DMS153 treated with DMSO at 0.1 percent for 48 hours (cell line): Measurements from ENCODE around the gene ARFIP2.
"Not testable (repeated sequence)": the region's sequence is repeated elsewhere in the genome, so short reads cannot be mapped to it uniquely, and the experiment has no call there.

Source experiments
- DNase-seq: peaks from one replicate; lab custom pipeline; 2025; ENCODE audit not compliant: unreplicated experiment; lab: John Stamatoyannopoulos, UW

The ARFIP2 gene, protein sequence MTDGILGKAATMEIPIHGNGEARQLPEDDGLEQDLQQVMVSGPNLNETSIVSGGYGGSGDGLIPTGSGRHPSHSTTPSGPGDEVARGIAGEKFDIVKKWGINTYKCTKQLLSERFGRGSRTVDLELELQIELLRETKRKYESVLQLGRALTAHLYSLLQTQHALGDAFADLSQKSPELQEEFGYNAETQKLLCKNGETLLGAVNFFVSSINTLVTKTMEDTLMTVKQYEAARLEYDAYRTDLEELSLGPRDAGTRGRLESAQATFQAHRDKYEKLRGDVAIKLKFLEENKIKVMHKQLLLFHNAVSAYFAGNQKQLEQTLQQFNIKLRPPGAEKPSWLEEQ

DNA sequence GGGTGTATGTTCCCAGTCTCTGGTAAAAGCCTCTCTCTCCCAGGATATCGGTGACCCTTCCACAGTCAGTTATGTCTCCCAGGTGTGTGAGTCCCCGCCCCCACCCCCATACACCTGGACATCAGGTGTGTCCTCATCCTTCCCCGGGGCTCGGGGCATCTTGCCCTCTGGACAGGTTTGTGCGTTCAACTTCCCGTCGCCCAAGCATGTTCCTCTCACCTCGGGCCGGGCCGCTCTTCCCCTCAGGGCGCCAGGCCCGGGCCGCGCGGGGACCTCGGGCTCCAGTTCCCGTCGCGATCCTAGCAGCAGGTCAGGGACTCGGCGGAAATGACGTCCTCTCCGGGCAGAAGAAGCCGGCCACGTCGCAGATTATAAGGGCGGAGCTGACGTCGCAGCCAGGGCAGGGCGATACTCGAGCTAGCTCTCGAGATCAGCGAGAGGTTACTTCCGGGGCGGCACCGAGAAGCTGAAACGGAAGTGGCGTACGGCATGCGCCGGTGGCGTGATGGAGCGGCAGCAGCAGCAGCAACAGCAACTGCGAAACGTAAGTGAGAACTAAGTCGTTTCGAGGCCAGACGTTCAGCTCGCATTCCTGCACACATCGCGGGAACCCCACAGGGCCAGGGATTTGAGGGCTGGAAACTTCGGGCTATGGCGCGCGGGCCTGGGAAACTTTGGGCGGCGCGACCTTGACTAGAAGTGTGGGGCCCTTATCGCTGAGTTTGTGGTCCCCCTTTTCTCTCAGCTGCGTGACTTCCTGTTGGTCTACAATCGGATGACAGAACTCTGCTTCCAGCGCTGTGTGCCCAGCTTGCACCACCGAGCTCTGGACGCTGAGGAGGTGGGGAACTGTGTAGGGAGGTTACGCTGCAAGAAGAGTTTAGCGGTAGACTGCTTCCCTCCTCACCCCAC, at the start of gene ARFIP2, which contains the start of gene TIMM10B:
ARFIP2 (minus strand) TSS at position 320 of the 912 bp plus-strand sequence. CDS start 910 bp downstream, outside the sequence.
TIMM10B (plus strand) TSS at position 490 of the 912 bp plus-strand sequence; CDS start at position 506, 16 bp downstream.
- DNase-seq: peak; percentile 87

DNA sequence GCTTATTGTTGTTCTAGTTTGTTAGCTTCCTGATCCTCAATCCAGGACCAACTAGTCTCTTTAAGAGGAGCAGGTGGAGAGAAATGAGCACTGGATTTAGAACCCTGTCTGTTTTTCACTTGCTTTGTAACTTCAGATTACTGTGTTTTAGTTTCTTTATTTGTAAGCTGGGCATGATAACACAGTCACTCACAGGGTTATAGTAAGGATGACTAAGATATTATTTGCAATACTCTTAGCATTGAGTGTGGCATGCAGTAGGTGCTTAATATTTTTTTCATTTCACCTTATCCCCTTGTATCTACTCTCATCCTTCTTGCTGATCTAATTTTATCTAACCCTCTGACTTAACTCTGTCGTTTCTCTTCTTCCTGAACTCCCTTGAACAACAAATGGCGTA, 49.7 kb upstream of the ARFIP2 start:
- DNase-seq: no peak

DNA sequence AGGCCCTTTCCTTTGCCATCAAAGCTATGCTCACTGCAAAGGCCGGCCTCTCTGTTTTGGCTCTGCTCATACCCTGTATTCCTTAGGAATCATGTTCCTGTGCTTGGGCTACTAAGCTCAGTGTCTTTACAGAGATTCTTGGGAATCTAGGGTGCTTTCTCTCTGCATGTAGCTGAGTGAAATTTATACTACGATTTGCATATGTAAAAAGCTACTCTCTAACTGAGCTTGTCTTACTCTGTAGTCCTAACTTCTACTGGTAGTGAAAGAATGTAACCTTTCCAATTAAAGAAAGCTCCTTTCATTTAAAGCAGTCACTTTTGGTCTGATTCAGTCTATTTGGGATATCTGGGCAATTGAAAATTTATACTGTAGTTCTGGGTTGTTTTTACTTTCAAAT, 48.1 kb upstream of the ARFIP2 start:
- no peak for DNase-seq

DNA sequence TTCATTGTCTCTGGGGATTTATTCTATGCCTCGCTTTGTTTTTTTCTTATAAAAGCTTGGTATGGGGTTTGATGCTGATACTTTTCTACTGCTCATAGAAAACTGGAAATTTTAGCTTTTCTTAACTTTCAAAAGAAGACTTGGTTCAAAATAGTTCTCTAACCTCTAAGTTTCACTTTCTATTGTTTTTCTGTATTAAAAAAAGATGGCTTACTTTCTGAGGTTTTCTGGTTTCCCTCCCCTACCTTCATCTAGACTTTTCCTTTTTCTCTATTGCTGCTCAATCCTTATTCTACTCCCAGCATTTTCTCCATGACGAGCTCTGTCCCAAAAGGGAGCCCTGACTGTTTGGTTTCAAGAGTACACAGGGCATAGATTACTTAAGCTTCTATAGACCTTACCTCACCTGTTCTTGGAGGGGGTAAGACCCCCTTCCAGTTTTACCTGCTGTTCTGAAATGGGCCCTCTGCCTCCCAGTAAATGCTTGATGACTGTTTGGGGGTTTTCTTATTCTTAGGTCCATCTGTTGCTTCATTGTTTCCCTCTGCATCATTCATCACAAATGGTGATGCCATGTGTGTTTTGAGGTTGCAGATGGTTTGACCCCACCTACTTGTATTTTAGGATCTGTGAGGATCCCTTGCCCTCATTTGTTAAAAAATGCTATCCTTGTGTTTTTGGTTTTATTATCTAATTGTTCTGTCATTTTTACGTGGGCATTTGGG, 45.4 kb upstream of the ARFIP2 start:
- DNase-seq: no peak

DNA sequence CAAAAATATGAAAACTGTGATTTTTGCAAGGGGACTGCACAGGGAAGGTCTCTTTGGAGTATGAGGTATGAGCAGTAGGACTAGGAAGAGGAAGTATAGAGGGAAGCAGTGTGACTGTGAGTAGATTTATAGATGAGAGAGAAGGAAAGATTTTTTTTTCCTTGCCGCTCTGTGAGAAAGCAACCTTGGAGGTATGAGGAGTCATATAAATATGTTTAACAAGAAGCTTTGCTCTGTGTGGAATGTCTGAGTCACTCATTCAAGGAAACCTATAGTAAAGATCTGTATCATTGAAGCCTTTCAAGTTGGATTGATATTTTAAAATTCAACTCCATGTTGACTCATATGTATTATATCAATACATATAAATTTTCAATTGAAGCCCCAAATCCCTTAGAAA, 42.1 kb upstream of the ARFIP2 start:
- DNase-seq: no peak

DNA sequence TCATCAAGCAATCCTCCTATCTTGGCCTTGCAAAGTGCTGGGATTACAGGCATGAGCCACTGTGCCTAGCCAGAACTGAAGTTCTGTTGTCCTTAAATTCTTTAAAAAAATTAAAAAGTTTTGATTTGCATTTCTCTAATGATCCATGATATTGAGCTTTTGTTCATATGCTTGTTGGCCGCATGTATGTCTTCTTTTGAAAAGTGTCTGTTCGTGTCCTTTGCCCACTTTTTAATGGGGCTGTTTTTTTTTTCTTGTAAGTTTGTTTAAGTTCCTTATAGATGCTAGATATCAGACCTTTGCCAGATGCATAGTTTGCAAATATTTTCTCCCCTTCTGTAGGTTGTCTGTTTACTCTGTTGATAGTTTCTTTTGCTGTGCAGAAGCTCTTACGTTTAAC, 40.8 kb upstream of the ARFIP2 start:
- not testable (repeated sequence) for DNase-seq

DNA sequence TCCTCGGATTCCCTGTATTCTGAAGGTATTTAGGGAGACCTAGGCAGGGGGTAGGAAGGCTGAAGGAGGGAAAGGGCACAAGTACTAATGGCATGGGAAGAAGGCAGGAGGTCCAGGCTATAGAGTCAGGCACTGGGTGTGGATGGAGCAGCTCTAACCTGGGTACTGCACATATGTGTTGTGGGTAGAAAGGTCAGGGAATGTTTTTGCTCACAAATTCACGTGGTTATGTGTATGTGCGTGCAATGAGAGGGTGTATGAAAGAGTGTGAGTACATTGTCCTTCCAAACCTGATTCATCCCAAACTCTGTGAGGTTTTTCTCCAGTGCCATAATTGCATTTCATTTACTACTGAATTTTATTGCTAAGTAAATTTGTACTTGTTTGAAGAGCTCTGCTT, 39.1 kb upstream of the ARFIP2 start:
- no peak for DNase-seq

DNA sequence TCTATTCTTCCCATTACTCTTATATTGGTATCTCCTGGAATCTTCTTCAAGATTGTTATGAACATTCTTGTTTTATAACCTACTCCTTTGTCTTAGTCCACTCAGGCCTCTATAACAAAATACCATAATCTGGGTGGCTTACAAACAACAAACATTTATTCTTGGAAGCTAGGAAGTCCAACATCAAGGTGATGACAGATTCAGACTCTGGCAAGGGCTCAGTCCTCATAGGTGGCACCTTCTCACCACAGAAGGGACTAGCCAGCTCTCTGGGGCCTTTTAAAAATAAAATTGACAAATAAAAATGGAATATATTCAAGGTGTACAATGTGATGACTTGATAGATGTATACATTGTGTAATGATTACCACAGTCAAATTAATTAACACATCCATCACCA, 35.7 kb upstream of the ARFIP2 start:
- no peak for DNase-seq

DNA sequence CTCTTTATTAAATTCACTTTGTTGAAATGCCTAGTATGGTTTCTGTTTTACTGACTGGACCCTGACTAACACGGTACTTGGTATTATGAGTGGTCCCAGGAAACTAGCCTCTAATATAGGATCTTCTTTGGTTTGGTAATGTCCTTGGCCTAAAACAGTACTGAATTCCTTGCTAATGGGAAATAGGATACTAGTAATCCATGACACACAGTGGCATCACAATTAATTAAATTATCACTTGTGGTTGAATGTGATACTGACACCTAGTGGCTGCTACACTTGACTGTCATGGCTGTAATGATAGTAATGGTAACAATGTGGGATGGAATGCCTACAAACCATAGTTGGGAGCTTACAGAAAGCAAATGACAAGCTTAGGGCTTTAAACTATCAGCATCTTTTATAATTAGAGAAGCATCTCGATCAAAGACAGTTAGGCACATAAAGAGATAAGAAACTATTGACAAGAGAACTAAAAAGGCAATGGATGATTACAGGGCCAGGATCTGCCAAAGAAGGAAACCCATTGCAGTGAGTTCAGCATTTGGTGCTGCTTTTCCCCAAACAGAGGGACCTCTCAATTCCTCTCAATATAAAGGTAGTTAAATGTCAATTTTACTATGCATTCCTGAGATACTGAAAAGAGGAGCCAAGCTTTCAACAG, 24.6 kb upstream of the ARFIP2 start:
- peak; percentile 54 for DNase-seq

DNA sequence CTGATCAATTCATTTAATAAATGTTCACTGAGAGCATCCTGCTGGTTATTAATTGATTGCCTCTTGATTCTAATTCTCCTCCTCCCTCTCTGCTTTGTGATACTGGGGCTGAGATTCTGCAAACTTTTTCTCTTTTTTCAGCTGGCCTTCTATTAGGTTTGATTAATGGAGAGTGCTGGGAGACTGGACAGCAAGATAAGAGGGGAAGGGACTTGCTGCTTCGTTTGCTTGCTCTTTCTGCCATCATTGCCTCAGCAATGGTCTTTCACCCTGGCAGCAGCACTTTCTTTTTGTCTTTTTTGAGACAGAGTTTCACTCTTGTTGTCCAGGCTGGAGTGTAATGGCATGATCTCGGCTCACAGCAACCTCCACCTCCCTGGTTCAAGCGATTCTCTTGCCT, 23.0 kb upstream of the ARFIP2 start:
- no peak for DNase-seq

DNA sequence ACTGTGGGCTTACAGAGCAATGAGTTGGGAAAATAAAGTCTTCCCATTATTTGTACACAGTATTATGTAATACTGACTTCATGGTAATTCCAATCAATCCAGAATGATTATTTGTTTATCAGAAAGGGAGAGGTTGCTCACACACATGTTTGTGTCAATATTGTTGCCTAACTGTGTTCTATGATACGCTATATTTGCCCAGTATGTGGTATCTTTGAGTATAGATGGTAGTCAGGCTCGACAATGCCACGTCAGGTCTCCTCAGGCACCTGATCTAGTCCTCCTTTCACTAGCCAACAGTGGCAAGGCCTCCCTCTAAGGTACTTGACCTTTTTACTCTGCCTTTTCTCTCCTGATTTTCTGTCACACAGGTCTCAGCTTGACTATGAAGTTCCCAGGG, 21.3 kb upstream of the ARFIP2 start:
- no peak for DNase-seq

DNA sequence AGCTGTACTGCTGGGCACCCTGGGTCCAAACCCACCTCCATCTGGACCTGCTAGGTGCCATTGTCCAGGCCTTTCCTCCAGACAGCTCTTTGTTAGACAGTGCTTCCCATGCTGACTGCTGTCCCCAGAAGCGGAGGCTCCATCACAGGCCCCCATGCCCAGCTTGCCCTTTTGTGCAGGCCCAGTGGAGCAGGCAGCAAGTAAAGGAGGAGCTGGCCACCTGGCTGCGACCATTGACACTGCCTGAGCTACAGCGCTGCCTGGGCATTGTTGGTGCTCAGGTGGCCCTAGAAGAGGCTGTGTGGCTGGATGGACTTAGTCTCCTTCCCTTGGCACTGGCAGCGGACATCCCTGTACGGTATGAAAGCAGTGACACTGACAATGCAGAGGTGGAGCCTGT, 17.4 kb upstream of the ARFIP2 start:
- DNase-seq: no peak

DNA sequence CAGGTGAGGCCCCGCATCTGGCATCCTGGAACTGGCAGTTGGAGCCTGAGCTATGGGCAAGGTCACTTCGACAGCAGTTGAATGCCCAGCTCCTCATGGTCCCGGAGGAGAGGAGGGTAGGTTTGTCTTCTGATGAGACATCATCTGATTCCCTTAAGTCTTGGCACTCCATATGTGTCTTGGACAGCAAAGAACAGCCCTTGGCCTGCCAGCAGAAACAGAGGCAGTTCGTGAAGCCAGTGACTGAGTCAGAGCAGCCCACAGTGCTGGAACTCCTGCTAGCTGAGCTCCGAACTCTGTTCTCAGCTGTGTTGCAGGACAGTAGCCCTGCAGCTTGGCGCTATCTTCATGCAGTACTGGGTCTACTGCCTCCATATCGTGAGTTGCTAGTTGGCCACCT, 17.0 kb upstream of the ARFIP2 start:
- DNase-seq: no peak

DNA sequence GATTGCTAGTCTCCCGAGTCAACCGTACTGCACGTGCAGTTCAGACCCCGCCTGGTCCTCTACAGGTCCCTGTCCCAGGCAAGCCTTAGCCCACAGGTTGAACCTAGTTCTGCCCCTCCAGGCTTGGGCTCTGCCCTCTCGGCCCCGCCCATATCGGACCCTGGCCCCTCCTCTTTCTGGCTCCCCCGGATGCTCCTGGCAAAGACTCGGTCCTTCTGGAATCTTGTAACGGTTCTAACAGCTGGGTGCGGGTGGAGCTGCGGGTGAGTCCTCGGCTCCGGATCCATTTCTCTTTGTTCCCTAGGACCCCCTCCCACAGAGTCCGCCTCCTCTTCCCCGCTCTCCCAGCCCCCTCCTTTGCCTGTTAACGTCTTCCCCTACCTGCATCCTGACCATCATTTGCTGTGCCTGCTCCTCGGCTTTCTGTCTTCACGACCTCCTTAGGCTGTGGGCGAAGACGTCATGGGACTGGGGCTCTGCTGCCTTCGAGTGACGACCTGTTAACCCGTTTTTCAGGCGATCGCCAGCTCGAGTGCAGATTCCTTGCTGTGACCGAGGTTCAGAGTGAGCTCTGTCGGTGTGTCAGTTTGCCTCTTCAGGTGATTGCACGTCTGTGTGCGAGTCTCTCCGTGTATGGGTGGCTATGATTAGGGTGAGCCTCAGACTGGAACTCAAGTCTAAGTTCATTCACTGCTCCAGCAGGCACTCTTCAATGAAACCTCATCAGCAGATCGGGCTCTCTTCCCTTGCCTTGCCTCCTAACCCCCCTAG, 16.1 kb upstream of the ARFIP2 start, which contains the start of gene DNHD1:
DNHD1 (plus strand) TSS at position 212 of the 771 bp plus-strand sequence. CDS start 936 bp downstream, outside the sequence.
- DNase-seq: no peak

DNA sequence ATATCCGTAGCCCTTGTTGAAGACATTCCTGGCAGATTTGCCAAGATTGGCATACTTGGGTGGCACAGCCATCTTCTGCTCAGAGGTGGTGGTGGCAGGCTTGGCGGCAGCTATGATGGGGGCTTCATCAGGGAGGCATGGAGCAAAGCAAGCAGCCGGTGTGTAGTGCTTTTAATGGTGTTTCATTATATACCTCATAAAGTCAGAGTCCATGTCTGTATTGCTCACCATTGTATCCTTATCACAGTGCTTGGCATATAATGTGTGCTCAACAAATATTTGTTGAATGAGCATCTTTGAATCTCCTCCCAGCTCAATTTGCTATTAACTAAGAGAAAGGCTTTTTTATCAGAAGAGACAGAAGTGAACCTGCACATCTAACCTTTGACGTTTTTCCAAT, 8.2 kb upstream of the ARFIP2 start:
- no peak for DNase-seq

DNA sequence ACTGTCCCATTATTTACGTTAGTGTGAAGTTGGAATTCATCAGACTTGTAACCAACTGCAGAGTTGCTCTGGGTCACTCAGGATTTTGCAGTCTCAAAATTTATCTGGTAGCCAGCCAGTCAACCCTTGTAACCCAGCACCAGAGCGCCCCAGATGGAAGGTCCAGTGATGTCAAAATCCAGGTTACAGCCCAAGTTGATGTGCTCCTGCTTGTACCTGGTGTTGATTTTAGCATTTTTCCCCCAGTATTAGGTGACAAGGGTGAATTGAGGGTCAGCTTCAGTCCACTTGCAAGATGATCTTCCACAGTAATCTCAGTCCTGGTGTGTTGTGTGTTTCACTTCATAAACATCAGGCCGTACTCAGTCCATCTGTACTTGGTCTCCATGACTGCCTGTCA, 7.7 kb upstream of the ARFIP2 start:
- no peak for DNase-seq

DNA sequence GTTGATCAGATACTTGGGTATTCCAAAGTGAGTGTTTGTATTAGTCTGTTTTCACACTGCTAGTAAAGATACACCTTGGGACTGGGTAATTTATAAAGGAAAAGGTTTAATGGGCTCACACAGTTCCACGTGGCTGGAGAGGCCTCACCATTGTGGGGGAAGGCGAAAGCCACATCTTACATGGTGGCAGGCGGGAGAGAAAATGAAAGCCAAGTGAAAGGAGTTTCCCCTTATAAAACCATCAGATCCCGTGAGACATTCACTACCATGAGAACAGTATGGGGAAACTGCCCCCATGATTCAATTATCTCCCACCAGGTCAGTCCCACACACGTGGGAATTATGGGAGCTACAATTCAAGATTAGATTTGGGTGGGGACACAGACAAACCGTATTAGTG, 7.2 kb upstream of the ARFIP2 start:
- DNase-seq: no peak

DNA sequence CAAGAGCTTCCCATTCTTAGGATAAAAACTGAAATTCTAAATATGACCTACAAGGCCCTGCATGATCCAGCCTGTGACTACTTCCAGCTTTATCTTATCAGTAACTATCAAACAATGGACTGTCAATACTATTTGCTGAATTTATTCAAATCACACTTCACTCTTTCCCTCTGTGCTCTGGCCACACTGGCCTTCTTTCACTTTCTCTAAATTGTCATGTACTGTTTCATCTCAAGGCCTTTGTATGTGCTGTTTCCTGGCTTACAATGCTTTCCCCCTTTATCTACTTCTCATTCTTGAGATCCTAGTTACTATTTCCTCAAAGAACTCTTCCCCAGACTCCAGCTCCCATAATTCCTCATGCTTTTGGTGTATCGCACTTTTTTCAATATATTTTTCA, 5.8 kb upstream of the ARFIP2 start:
- DNase-seq: no peak

DNA sequence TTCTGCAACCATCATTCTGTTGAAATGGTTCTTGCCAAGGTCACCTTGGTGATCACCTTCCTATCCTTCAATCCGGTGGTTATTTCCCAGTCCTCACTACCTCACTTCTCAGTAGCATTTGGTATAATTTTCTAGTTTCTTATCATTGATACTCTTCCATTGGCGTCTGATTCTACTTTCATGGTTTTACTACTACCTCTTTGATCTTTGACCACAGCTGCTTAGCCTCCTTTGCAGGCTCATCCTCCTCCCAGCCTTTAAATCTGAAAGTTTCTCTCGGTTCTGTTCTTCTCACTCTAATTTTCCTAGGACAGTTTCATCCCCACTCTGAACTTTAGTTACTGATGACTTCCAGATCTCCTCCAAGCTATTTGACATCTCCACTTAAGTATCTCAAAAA, 5.1 kb upstream of the ARFIP2 start:
- DNase-seq: no peak

DNA sequence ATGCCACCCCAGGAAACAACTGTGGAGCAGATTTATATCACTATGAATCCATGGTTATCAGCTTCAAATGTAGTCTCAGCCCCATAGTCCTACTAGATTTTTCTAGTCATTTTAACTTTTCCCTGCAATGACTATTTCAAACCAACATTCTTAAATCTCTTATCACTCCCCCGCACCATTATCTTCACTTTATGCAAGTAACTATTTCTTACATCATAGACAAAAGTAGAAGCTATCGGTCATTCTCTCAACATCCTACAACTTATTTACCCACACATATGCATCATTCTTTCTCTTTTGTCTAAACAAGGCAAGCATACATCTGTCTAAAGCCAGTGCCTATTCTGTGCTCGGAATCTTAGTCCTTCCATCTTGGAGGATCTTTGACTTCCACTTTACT, 4.5 kb upstream of the ARFIP2 start:
- DNase-seq: no peak
